Common myeloid progenitor, CD34-positive (primary cell): ENCODE measurements around the gene GPR137. TPM values are rescaled to one million over a fixed set of nuclear protein-coding genes. Genes with fewer than 3 reads are reported as not detected.

Source experiments
- CTCF ChIA-PET: fragments of 350-600 bp; sonication (Branson Sonifier 250); formaldehyde crosslinking; loops from one replicate; lab custom pipeline; 2021; ENCODE audit warnings: antibody characterized with exemption; lab: Charles Lee
- POLR2A ChIA-PET: fragments of 350-600 bp; sonication (Branson Sonifier 250); formaldehyde crosslinking; loops from one replicate; lab custom pipeline; 2021; ENCODE audit warnings: antibody characterized with exemption; lab: Charles Lee
- DNase-seq, 3 donors: peaks; one replicate each; pipeline versions ENCODE4 v3.0.0 to v3.0.0-alpha.2; 2013
- H3K27ac ChIP-seq, 2 experiments: 1 replicate in 1 of 2; 2 replicates in 1 of 2; pipeline ENCODE4 v1.7.0; 2013; ENCODE audit warnings: inconsistent platforms in 2 of 2, low read length in 2 of 2, mild to moderate bottlenecking in 2 of 2, low read depth in 1 of 2, moderate library complexity in 1 of 2; ENCODE audit not compliant: severe bottlenecking in 2 of 2, insufficient read depth in 1 of 2, poor library complexity in 1 of 2
- H3K27me3 ChIP-seq, 5 experiments: replicated peaks in 2 of 5; 1 replicate in 3 of 5; 2 replicates in 2 of 5; pipeline versions ENCODE4 v1.6.1 to v1.7.0; 2013; ENCODE audit warnings: low read length in 4 of 5, mild to moderate bottlenecking in 2 of 5, moderate library complexity in 2 of 5, inconsistent platforms in 1 of 5; ENCODE audit not compliant: insufficient read depth in 5 of 5, control insufficient read depth in 4 of 5
- H3K36me3 ChIP-seq, 4 experiments: 1 replicate in 2 of 4; 2 replicates in 2 of 4; pipeline versions ENCODE4 v1.6.1 to v1.7.0; 2013; ENCODE audit warnings: low read length in 3 of 4, control low read depth in 1 of 4, mild to moderate bottlenecking in 1 of 4; ENCODE audit not compliant: control insufficient read depth in 4 of 4, insufficient read depth in 4 of 4
- H3K4me1 ChIP-seq, 4 experiments: 1 replicate in 3 of 4; 2 replicates in 1 of 4; pipeline versions ENCODE4 v1.6.1 to v1.7.1; 2013; ENCODE audit warnings: low read length in 3 of 4, mild to moderate bottlenecking in 3 of 4, control low read depth in 1 of 4, inconsistent platforms in 1 of 4, moderate library complexity in 1 of 4; ENCODE audit not compliant: control insufficient read depth in 4 of 4, insufficient read depth in 4 of 4; ENCODE audit errors: control extremely low read depth in 1 of 4
- H3K4me3 ChIP-seq, 7 experiments: 1 replicate in 4 of 7; 2 replicates in 3 of 7; pipeline versions ENCODE4 v1.5.1 to v1.7.0; 2013; ENCODE audit warnings: mild to moderate bottlenecking in 7 of 7, low read length in 6 of 7, moderate library complexity in 6 of 7, inconsistent platforms in 2 of 7, low read depth in 2 of 7, control low read depth in 1 of 7; ENCODE audit not compliant: insufficient read depth in 4 of 7, control insufficient read depth in 1 of 7; ENCODE audit errors: extremely low read depth in 1 of 7
- H3K9me3 ChIP-seq, 5 experiments: 1 replicate in 4 of 5; 2 replicates in 1 of 5; pipeline versions ENCODE4 v1.6.1 to v1.7.1; 2013; ENCODE audit warnings: low read length in 4 of 5, mild to moderate bottlenecking in 2 of 5, inconsistent platforms in 1 of 5, low read depth in 1 of 5, moderate library complexity in 1 of 5; ENCODE audit not compliant: control insufficient read depth in 4 of 5, insufficient read depth in 2 of 5; ENCODE audit errors: control extremely low read depth in 1 of 5
- WGBS: methylation state at CpG from one replicate; pipeline ENCODE4 v1.1.5; 2013; ENCODE audit not compliant: insufficient coverage; 5-methylcytosine and 5-hydroxymethylcytosine counted together
- polyA plus RNA-seq: library from polyadenylated mRNA; unstranded; fragments of 120-200 nt; gene quantifications from one replicate; pipeline ENCODE4 v1.2.1, GENCODE V29; 2013

The GPR137 gene
- polyA plus RNA-seq = 17.1 TPM

- peaks cover 0 to 21% (median 20%) of the 10 kb centered on the region in 4 experiments for H3K4me1 ChIP-seq
- H3K27ac ChIP-seq = peak within 1 kb of the TSS; percentile 98 to 99
- H3K9me3 ChIP-seq = no peaks in the 10 kb centered on the region
- POLR2A ChIA-PET = interaction anchor here (0.6 to 2.9 kb wide), 6 partner anchors 15 to 1135 kb away, joined by 3 to 30 read pairs (median 3); partner anchors contain the start of genes FKBP2 and PPP1R14B
- WGBS = under 1% methylated on average over 63 of the region's 102 CpGs
- peaks cover 0 to 12% (median 2%) of the 10 kb centered on the region in 4 experiments for H3K36me3 ChIP-seq
- peaks cover 0 to 10% (median 0%) of the 10 kb centered on the region in 5 experiments for H3K27me3 ChIP-seq
- CTCF ChIA-PET = interaction anchor here (0.8 to 6.4 kb wide), 8 partner anchors 8 to 78 kb away, joined by 3 to 42 read pairs (median 4); partner anchors contain the start of genes CATSPERZ and TRMT112
- DNase-seq = peak; percentile 81 to 91 (median 89)
- H3K4me3 ChIP-seq = peak within 1 kb of the TSS; percentile 54 to 92 (median 81)
Measured at GRCh38 chr11:64284962-64285884, at the start of gene GPR137. Gene GPR137 (plus strand): TSS chr11:64285848. CDS start chr11:64286525, 677 bp downstream.

DNA sequence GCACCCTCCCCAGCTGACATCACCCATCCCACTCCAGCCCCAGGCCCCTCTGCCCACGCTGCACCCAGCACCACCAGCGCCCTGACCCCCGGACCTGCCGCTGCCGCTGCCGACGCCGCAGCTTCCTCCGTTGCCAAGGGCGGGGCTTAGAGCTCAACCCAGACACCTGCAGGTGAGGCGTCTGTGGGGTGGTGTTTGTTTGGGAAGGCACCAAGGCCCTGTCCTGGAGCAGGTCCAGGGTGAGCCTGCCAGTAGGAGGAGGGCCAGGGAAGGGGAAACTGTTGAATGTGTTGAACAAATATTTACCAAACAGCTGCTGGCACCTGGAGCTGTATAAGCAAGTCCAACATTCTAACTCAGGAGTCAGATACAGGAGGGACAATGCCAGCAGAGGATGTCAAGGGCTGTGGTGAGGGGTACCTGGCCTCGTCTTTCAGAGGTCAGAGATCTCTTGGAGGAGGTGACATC is 48.1 kb upstream of the GPR137 start:
- Histone ChIP-seq H3K9me3 (no peaks in the 10 kb centered on the region), H3K27me3 (no peaks in the 10 kb centered on the region), H3K36me3 (peaks cover 0 to 19% (median 16%) of the 10 kb centered on the region in 4 experiments), H3K4me1 (peaks cover 2 to 42% (median 36%) of the 10 kb centered on the region in 4 experiments), H3K27ac (no peak overlapping the region), H3K4me3 (no peak overlapping the region)
- CTCF ChIA-PET = interaction anchor here (1.6 to 2.8 kb wide), 3 partner anchors 10 to 32 kb away, joined by 6 to 15 read pairs (median 7); partner anchors contain the start of gene FERMT3
- DNase-seq = no peak
- WGBS = 100% methylated on average over 3 of the region's 12 CpGs
- POLR2A ChIA-PET = no interaction called here

- no peak overlapping the region for H3K27ac ChIP-seq
- DNase-seq = no peak
- no peaks in the 10 kb centered on the region for H3K9me3 ChIP-seq
- POLR2A ChIA-PET = no interaction called here
- CTCF ChIA-PET = interaction anchor here (1.1 to 2.8 kb wide), 3 partner anchors 21 to 33 kb away, joined by 4 to 15 read pairs (median 7); partner anchors contain the start of gene FERMT3
- H3K27me3 ChIP-seq = no peaks in the 10 kb centered on the region
- no peak overlapping the region for H3K4me3 ChIP-seq
- peaks cover 0 to 22% (median 16%) of the 10 kb centered on the region in 4 experiments for H3K36me3 ChIP-seq
- 97% methylated on average over 6 of the region's 9 CpGs for WGBS
- H3K4me1 ChIP-seq = peaks cover 4 to 47% (median 42%) of the 10 kb centered on the region in 4 experiments
Measured at GRCh38 chr11:64238076-64238475, 47.6 kb upstream of the GPR137 start.

DNA sequence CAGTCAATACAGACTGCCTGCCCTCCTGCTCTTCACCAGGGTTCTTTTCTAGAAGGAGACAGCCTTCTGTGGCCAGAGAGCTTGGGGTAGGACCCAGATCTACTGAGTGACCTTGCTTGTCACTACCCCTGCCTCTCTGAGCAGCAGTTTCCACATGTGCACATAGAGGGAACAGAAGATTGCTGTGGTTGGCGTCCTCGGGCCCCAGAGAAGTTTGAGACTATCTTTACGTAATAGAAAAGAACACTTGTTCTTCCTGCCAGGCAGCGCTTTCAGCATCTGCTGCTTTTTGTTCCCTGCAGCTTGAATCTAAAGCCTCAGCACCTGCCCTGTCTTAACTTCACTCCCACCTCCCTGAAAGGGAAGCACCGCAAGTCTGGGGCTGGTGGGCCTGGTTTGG is 46.6 kb upstream of the GPR137 start:
- no peak overlapping the region for H3K4me3 ChIP-seq
- CTCF ChIA-PET = interaction anchor here (0.8 to 2.1 kb wide), 5 partner anchors 11 to 33 kb away, joined by 3 to 15 read pairs (median 4); partner anchors contain the start of gene FERMT3
- POLR2A ChIA-PET = no interaction called here
- DNase-seq = no peak
- H3K4me1 ChIP-seq = peaks cover 4 to 51% (median 44%) of the 10 kb centered on the region in 4 experiments
- H3K27ac ChIP-seq = no peak overlapping the region
- H3K9me3 ChIP-seq = no peaks in the 10 kb centered on the region
- 95% methylated on average over 4 of the region's 5 CpGs for WGBS
- peaks cover 0 to 31% (median 25%) of the 10 kb centered on the region in 4 experiments for H3K36me3 ChIP-seq
- no peaks in the 10 kb centered on the region for H3K27me3 ChIP-seq

DNA sequence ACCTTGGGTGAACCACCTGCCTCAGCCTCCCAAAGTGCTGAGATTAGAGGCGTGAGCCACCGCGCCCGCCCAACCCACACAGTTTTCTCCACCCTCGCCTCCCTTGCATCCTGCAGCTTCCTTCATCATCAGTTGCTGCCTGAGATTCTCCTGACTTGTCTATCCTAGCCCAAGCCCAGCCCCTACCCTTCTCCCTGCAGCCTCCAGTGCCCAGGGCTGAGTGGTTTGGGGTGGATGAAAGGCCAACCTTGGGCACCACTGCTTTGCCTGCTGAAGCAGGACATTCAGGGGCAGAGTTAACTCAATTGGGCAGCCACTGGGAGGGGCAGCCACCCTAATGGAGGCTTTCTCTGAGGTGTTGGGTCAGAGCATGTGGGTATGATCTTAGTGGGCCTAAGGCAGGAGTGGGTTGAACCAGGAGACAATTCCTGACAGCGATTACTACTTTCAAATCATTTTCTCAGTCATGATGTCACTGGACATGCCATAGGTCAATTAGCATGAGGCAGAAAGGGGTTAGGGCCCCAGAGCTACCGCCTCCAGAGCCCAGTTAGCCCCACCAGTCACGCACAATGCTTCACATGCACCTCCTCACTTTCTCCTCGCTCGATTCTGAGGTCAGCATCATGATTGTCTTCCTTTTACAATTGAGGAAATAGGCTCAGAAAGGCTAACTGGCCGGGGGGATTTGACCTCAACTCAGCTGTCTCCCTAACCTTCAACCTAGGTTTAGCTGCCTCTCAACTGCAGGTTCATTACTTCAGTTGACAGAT is 45.8 kb upstream of the GPR137 start:
- Histone ChIP-seq H3K4me1 (peaks cover 4 to 56% (median 49%) of the 10 kb centered on the region in 4 experiments), H3K4me3 (peak overlapping the region in 5 of 7 experiments; percentile 63 to 91 (median 85)), H3K36me3 (peaks cover 0 to 35% (median 28%) of the 10 kb centered on the region in 4 experiments), H3K27ac (peak overlapping the region; percentile 96 to 97), H3K27me3 (no peaks in the 10 kb centered on the region), H3K9me3 (no peaks in the 10 kb centered on the region)
- 77% methylated on average over 11 of the region's 11 CpGs for WGBS
- POLR2A ChIA-PET = interaction anchor here (0.5 to 7.6 kb wide), 3 partner anchors 32 to 43 kb away, joined by 3 to 74 read pairs (median 4); partner anchors contain the start of gene FERMT3
- DNase-seq = peak in 2 of 3 donors; percentile 59 to 68
- CTCF ChIA-PET = interaction anchor here (1.2 to 1.5 kb wide), 2 partner anchors 10 to 33 kb away, joined by 3 to 5 read pairs; partner anchors contain the start of gene FERMT3
